ENCODE measurements around the gene STAG3. TPM values are rescaled to one million over a fixed set of nuclear protein-coding genes. Genes with fewer than 3 reads are reported as not detected.
"Not testable (repeated sequence)": the region's sequence is repeated elsewhere in the genome, so short reads cannot be mapped to it uniquely, and the experiment has no call there.

Gene STAG3
- total RNA-seq, 4 donors from 2014 or later = 0.96 to 9.4 (median 2.2) TPM; not detected in 1

DNA sequence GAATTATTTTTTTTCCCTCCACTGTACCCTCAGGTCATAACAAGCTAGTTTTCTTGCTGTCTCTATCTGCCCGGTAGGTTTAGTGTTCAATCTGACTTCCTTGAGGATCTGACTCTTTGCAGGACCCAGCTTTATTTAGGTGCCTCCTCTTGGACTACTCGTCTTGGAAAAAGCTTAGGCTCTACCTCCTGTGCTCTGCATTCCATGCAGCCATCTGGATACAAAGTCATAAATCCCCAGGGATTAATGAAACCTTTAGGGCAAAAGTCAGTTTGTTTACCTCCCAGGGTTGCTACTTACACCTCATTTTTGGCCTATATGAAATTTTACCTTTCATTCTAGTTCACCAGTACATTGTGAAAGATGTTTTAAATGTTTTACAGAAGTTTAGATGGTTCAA is 8.0 kb downstream of the STAG3 start:
- Histone ChIP-seq H3K4me3 (no peak overlapping the region), H3K4me1 (peaks cover 0 to 3% (median 0%) of the 10 kb centered on the region in 4 donors), H3K27ac (no peak overlapping the region), H3K36me3 (no peaks in the 10 kb centered on the region), H3K9me3 (no peaks in the 10 kb centered on the region), H3K27me3 (no peaks in the 10 kb centered on the region)
- intact Hi-C loops (cut with DNase I; ENCODE audit: low total_unique reads) (no loop called here), in situ Hi-C loops (cut with MboI; ENCODE audit: low pct_ligation_motif_present in 1 of 4, low pct_unique_long_range_greater_than_20kb in 1 of 4, low sequenced_read_pairs in 3 of 4) (no loop called here)
- TF ChIP-seq, protein P1, sequence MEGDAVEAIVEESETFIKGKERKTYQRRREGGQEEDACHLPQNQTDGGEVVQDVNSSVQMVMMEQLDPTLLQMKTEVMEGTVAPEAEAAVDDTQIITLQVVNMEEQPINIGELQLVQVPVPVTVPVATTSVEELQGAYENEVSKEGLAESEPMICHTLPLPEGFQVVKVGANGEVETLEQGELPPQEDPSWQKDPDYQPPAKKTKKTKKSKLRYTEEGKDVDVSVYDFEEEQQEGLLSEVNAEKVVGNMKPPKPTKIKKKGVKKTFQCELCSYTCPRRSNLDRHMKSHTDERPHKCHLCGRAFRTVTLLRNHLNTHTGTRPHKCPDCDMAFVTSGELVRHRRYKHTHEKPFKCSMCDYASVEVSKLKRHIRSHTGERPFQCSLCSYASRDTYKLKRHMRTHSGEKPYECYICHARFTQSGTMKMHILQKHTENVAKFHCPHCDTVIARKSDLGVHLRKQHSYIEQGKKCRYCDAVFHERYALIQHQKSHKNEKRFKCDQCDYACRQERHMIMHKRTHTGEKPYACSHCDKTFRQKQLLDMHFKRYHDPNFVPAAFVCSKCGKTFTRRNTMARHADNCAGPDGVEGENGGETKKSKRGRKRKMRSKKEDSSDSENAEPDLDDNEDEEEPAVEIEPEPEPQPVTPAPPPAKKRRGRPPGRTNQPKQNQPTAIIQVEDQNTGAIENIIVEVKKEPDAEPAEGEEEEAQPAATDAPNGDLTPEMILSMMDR (IDR thresholded peaks at IDR 0.05) = no peak
- TF ChIP-seq POLR2A (IDR thresholded peaks at IDR 0.05) = no peak
- TF ChIP-seq EP300 (IDR thresholded peaks at IDR 0.05; ENCODE audit: low read depth) = no peak
- WGBS, 2 donors (ENCODE audit: low coverage in 1 of 2) = 53 to 83% methylated on average over 1 to 2 of the region's 2 CpGs
- DNase-seq = no peak

DNA sequence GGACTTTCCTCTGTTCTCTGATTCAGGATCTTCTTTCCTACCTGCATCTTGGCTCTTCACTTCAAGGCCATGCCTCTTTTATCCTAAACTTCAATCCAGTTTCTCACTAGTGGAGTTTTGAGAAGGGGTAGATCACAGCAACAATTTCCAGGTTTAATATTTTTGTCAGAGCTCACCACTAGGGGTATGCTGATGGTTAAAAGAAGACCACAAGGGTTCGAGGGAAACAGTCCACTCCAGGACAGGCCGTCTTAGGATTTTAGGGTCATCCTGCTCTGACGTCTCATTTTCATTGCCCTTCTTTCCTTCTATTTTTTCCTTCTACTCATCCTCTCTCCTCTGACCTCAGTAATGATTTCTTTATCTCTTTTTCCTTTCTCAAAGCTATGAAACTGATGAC is 11.3 kb downstream of the STAG3 start:
- Histone ChIP-seq H3K9me3 (no peaks in the 10 kb centered on the region), H3K36me3 (no peaks in the 10 kb centered on the region), H3K4me1 (peaks cover 0 to 8% (median 2%) of the 10 kb centered on the region in 4 donors), H3K27me3 (no peaks in the 10 kb centered on the region), H3K27ac (no peak overlapping the region), H3K4me3 (no peak overlapping the region)
- in situ Hi-C loops (cut with MboI; ENCODE audit: low pct_ligation_motif_present in 1 of 4, low pct_unique_long_range_greater_than_20kb in 1 of 4, low sequenced_read_pairs in 3 of 4) (no loop called here), intact Hi-C loops (cut with DNase I; ENCODE audit: low total_unique reads) (no loop called here)
- WGBS, 2 donors (ENCODE audit: low coverage in 1 of 2) = 51 to 83% methylated on average over 2 to 3 of the region's 3 CpGs
- no peak for DNase-seq
- TF ChIP-seq, protein P1 (IDR thresholded peaks at IDR 0.05) = no peak
- TF ChIP-seq EP300 (IDR thresholded peaks at IDR 0.05; ENCODE audit: low read depth) = no peak
- TF ChIP-seq POLR2AphosphoS5 (IDR thresholded peaks at IDR 0.05) = no peak
- TF ChIP-seq POLR2A (IDR thresholded peaks at IDR 0.05) = no peak

DNA sequence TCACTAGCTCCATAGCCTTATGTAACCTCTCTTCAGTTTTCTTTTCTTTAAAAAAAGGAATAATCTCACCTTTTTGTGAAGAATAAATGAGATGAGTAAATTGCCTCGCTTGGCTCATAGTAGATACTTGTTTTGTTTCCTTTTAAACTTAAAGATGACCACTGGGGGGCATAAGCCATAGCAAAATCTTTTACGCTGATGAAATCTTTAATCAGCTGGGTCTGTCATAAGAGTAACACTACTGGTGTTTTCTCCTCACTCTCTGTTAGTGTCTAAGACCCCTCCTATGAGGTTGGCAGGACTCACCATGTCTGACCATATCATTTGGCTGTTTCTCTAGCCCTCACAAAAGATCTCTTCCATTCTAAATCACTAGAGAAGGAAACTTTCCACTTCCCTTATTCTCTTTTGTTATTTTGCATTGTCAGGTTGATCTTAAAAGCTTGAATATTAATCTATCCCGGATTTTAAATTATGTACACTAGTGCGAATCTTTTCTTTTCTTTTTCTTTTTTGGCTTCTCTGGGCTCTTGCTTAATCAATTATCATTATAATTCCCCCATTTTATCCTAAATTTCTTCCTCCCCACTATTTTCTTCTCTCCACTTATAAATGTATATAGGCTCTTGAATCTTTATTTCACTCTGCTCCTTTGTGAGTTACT is 12.5 kb downstream of the STAG3 start:
- TF ChIP-seq, protein P1 (IDR thresholded peaks at IDR 0.05) = peak; percentile 28 to 41 (median 35)
- TF ChIP-seq POLR2AphosphoS5 (IDR thresholded peaks at IDR 0.05) (no peak), POLR2A (IDR thresholded peaks at IDR 0.05) (no peak), EP300 (IDR thresholded peaks at IDR 0.05; ENCODE audit: low read depth) (no peak)
- no peak for DNase-seq

DNA sequence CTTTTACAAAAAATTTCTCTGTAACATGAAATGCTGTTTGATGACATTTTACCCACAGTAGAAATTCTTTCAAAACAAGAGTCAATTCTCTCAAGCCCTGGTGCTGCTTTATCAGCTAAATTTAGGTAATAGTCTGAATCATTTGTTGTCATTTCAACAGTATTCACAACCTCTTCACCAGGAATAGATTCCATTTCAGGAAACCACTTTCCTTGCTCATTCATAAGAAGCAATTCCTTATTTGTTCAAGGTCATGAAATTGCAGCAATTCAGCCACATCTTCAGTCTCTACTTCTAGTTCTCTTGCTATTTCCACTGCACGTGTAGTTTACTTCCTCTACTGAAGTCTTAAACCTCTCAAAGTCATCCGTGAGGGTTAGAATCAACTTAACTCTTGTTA is 14.1 kb downstream of the STAG3 start:
- Histone ChIP-seq H3K4me3 (no peak overlapping the region), H3K36me3 (no peaks in the 10 kb centered on the region), H3K27me3 (no peaks in the 10 kb centered on the region), H3K9me3 (no peaks in the 10 kb centered on the region), H3K4me1 (peaks cover 0 to 20% (median 2%) of the 10 kb centered on the region in 4 donors), H3K27ac (peak overlapping the region in 1 of 4 donors; percentile 9)
- TF ChIP-seq POLR2A (IDR thresholded peaks at IDR 0.05) = no peak
- TF ChIP-seq POLR2AphosphoS5 (IDR thresholded peaks at IDR 0.05) = no peak
- intact Hi-C loops (cut with DNase I; ENCODE audit: low total_unique reads) = no loop called here
- no peak for DNase-seq
- WGBS, 2 donors (ENCODE audit: low coverage in 1 of 2) = 5 to 19% methylated on average over 2 of the region's 2 CpGs
- in situ Hi-C loops (cut with MboI; ENCODE audit: low pct_ligation_motif_present in 1 of 4, low pct_unique_long_range_greater_than_20kb in 1 of 4, low sequenced_read_pairs in 3 of 4) = no loop called here

More for the DNA sequence above, 12.5 kb downstream of the STAG3 start:
- no peaks in the 10 kb centered on the region for H3K27me3 ChIP-seq
- H3K4me3 ChIP-seq = no peak overlapping the region
- intact Hi-C loops (cut with DNase I; ENCODE audit: low total_unique reads) = no loop called here
- no peaks in the 10 kb centered on the region for H3K9me3 ChIP-seq
- no peak overlapping the region for H3K27ac ChIP-seq
- WGBS, 2 donors (ENCODE audit: low coverage in 1 of 2) = 54 to 58% methylated on average over 4 of the region's 4 CpGs
- no peaks in the 10 kb centered on the region for H3K36me3 ChIP-seq
- in situ Hi-C loops (cut with MboI; ENCODE audit: low pct_ligation_motif_present in 1 of 4, low pct_unique_long_range_greater_than_20kb in 1 of 4, low sequenced_read_pairs in 3 of 4) = no loop called here
- H3K4me1 ChIP-seq = peaks cover 0 to 8% (median 2%) of the 10 kb centered on the region in 4 donors

DNA sequence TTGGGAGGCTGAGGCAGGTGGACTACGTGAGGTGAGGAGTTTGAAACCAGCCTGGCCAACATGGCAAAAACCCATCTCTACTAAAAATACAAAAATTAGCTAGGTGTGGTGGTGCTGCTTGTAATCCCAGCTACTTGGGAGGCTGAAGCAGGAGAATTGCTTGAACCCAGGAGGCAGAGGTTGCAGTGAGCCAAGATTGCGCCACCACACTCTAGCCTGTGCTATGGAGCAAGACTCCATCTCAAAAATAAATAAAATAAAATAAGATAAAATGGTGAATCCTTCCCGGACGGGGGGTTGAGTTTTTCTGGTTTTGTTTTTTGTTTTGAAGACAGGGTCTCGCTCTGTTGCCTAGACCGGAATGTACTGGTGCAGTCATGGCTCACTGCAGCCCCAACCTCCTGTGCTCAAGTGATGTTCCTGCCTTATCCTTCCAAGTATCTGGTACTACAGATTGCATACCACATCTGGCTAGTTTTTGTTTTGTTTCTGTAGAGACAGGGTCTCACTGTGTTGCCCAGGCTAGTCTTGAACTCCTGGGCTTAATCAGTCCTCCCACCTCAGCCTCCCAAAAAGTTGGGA is 14.7 kb downstream of the STAG3 start:
- DNase-seq; intact Hi-C loops (cut with DNase I; ENCODE audit: low total_unique reads); H3K27ac ChIP-seq; H3K27me3 ChIP-seq; H3K36me3 ChIP-seq; H3K4me3 ChIP-seq; H3K9me3 ChIP-seq; in situ Hi-C loops (cut with MboI; ENCODE audit: low pct_ligation_motif_present in 1 of 4, low pct_unique_long_range_greater_than_20kb in 1 of 4, low sequenced_read_pairs in 3 of 4): not testable (repeated sequence)
- peaks cover 0 to 20% (median 2%) of the 10 kb centered on the region in 4 donors for H3K4me1 ChIP-seq
- 90 to 98% methylated on average over 6 of the region's 6 CpGs for WGBS, 2 donors (ENCODE audit: low coverage in 1 of 2)

Measured in transverse colon (tissue), 4 donors.